Cardiac fibroblast (primary cell): Measurements from ENCODE around the gene KCNJ4.

Experiments used
- DNase-seq, 2 donors: peaks; one replicate each; pipeline versions ENCODE4 v3.0.0 to v3.0.0-alpha.2; 2010; ENCODE audit warnings: low read depth in 2 of 2
- H3K4me3 ChIP-seq, 2 donors: replicated peaks in 1 of 2; 1 replicate in 1 of 2; 2 replicates in 1 of 2; pipeline ENCODE4 v1.5.1; 2011; ENCODE audit warnings: low read depth in 2 of 2, low read length in 2 of 2, mild to moderate bottlenecking in 2 of 2, moderate library complexity in 1 of 2
- TF ChIP-seq, protein P1 (sequence below): IDR thresholded peaks from one replicate; pipeline ENCODE4 v1.5.1; 2011; ENCODE audit warnings: low read depth, mild to moderate bottlenecking, low read length, inconsistent platforms

KCNJ4 gene

DNA sequence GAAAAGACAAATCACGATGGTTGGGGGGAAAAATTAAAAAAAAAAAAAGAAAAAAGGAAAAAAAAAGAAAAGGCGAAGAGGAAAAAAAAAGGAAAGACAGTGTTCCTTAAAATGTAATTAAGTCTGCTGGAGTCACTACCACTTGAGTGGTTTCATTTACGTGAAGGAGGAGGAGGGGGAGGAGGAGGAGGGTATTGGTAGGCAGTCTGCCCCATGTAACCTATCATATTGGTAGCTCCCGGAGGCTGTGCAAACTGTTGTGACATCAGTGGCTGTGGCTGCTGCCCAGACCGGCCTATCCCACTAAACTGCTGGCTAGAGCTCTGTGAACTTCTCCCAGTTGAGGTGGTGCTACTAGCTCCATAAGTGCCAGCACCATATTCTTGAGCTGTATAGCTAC, 30.8 kb upstream of the KCNJ4 start:
- no peak overlapping the region for H3K4me3 ChIP-seq
- DNase-seq: no peak
- TF ChIP-seq, protein P1, sequence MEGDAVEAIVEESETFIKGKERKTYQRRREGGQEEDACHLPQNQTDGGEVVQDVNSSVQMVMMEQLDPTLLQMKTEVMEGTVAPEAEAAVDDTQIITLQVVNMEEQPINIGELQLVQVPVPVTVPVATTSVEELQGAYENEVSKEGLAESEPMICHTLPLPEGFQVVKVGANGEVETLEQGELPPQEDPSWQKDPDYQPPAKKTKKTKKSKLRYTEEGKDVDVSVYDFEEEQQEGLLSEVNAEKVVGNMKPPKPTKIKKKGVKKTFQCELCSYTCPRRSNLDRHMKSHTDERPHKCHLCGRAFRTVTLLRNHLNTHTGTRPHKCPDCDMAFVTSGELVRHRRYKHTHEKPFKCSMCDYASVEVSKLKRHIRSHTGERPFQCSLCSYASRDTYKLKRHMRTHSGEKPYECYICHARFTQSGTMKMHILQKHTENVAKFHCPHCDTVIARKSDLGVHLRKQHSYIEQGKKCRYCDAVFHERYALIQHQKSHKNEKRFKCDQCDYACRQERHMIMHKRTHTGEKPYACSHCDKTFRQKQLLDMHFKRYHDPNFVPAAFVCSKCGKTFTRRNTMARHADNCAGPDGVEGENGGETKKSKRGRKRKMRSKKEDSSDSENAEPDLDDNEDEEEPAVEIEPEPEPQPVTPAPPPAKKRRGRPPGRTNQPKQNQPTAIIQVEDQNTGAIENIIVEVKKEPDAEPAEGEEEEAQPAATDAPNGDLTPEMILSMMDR: no peak

DNA sequence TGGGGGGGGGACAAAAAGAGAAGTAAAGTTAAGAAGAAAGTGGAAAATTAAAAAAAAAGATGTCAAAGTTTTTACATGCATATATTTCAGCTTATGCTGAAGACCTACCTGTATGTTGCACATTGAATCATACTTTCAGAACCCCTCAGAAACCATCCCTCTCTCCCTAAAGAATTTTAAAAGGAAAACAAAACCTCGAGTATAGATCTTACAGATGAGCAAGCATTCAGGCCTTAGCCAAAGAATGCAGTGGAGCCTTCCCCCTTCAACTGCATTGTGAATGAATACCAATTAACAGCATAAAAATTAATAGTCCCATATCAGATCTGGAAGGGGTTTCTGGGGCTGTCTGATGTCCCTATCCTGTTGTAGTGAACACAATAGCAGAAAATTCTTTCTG, 29.2 kb upstream of the KCNJ4 start:
- no peak overlapping the region for H3K4me3 ChIP-seq
- no peak for DNase-seq
- TF ChIP-seq, protein P1: no peak

DNA sequence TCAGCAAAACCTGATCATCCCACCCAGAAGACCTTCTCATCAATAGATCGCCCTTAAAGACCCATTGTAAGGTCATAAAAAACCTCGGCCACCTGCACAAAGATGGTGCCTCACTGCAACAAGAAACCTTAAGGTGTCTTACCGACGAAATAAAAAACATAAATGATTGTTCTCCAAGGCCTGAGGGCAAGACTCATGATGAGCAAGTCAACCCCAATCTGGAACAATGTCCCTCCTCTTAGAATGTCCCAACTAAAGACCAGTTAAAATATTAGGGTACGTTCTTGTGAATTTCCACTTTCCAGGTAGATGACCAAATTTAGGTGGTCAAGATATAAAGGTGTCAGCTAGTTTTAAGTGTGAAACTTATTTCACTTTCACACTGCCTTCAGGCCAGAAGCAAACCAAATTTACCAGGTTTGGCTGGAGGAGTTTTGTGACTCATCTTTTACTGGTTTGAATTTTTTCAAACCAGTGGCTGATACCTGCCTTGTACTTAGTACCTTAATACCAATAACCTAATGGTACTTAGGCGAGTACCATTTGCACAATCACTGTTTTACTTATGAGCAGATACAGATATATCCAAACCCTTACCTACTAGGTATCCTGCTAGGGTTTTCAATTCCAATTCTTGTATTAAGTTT, 27.8 kb upstream of the KCNJ4 start:
- H3K4me3 ChIP-seq: no peak overlapping the region
- TF ChIP-seq, protein P1: no peak
- no peak for DNase-seq

DNA sequence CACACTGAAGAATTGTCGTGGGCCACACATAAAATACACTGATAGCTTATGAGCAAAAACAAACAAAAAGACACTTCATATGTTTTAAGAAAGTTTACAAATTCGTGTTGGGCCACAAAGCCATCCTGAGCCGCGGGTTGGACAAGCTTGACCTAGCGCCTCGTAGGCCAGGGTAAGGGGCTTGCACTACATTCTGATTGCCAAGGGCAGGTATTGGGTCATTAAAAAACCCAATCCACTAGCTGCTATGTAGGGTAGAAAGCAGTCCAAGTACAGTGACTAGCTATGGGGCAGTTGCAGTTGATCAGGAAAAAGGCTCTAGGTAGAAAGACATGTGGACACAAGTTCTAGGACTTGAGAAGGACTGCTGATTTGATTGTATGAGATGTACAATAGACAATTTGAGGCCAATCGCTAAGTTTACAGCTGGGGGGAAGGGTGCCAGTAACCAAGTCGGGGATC, 26.9 kb upstream of the KCNJ4 start:
- TF ChIP-seq, protein P1: no peak

GRCh38 chr22:38481162-38481870, 26.3 kb upstream of the KCNJ4 start:
- TF ChIP-seq, protein P1: no peak
- H3K4me3 ChIP-seq: no peak overlapping the region
- DNase-seq: no peak

More for the DNA sequence above, 26.9 kb upstream of the KCNJ4 start:
- H3K4me3 ChIP-seq: no peak overlapping the region
- DNase-seq: no peak

DNA sequence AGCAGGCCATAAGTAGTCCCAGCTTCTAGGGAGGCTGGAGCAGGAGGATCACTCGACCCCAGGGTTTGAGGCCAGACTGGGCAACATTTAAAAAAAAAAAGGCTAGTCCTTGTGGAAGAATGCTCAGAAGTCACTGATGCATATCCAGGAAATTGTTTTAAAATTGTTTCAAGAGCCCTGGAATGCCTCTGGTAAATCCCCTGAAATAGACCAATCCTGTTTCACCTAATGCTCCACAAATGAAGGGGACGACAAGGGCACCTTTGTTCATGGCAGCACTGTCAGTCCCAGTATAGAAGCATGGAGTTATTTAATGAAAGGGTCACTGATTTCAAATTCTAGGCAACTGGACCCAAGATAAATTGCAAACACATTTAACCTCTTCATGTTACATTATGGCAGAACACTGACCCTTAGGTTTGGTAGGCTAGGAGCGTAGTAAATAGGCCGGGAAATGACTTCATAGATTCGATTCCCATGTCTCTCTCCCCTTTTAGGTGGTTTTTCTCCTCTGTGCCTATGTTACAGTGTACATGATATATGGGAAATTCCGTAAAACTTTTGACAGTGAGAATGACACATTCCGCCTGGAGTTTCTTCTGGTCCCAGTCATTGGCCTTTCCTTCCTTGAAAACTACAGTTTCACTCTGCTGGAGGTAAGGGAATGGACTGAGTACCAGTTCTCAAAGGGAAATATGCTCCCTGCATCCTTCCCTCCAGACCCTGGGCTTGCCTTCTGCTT, 24.3 kb upstream of the KCNJ4 start:
- no peak for DNase-seq
- H3K4me3 ChIP-seq: no peak overlapping the region
- TF ChIP-seq, protein P1: no peak
